ENCODE results near the gene PADI6. TPM values are rescaled to one million over a fixed set of nuclear protein-coding genes. Genes with fewer than 3 reads are reported as not detected.

PADI6 gene
- polyA plus RNA-seq, 2 donors, result not detected

GRCh38 chr1:17427696-17428660, 56.0 kb downstream of the PADI6 start:
- Histone ChIP-seq H3K4me1 (ENCODE audit: control insufficient read depth in 2 of 2, insufficient read depth in 2 of 2, low read length in 1 of 2) (peaks cover 0 to 6% of the 10 kb centered on the region in 2 donors), H3K27me3 (ENCODE audit: control insufficient read depth in 1 of 2, insufficient read depth in 2 of 2, low read length in 2 of 2) (no peaks in the 10 kb centered on the region), H3K9me3 (ENCODE audit: control insufficient read depth in 2 of 2, insufficient read depth in 1 of 2, low read depth in 1 of 2, low read length in 1 of 2) (no peaks in the 10 kb centered on the region), H3K4me3 (ENCODE audit: low read depth in 1 of 2, low read length in 2 of 2) (no peak overlapping the region), H3K36me3 (ENCODE audit: control insufficient read depth in 2 of 2, insufficient read depth in 2 of 2, low read length in 1 of 2) (peaks cover 11 to 36% of the 10 kb centered on the region in 2 donors), H3K27ac (ENCODE audit: low read depth in 2 of 2, low read length in 1 of 2) (no peak overlapping the region)
- WGBS, 2 donors, result 63 to 65% methylated on average over 21 of the region's 21 CpGs

DNA sequence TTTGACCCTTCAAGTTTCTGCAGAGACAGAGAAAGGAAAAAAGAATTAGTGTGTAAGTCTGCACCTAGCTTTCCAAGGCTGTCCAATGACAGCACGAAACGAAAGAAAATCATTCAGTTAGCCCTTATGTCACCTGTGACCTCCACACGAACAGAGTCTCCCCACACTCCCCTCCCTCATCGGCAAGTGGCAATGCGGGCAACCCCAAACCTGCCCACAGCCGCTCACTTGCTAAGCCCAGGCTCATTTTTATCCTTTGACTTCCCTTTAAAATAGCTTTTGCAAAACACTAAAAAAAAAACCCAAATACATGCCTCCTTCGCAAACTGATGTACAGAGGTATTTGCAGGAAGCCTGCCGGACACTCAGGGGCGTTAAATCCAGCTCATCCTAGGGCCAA, 57.2 kb downstream of the PADI6 start:
- Histone ChIP-seq H3K9me3 (ENCODE audit: control insufficient read depth in 2 of 2, insufficient read depth in 1 of 2, low read depth in 1 of 2, low read length in 1 of 2) (no peaks in the 10 kb centered on the region), H3K4me1 (ENCODE audit: control insufficient read depth in 2 of 2, insufficient read depth in 2 of 2, low read length in 1 of 2) (peaks cover 0 to 6% of the 10 kb centered on the region in 2 donors), H3K27ac (ENCODE audit: low read depth in 2 of 2, low read length in 1 of 2) (no peak overlapping the region), H3K27me3 (ENCODE audit: control insufficient read depth in 1 of 2, insufficient read depth in 2 of 2, low read length in 2 of 2) (no peaks in the 10 kb centered on the region), H3K4me3 (ENCODE audit: low read depth in 1 of 2, low read length in 2 of 2) (no peak overlapping the region), H3K36me3 (ENCODE audit: control insufficient read depth in 2 of 2, insufficient read depth in 2 of 2, low read length in 1 of 2) (peaks cover 11 to 28% of the 10 kb centered on the region in 2 donors)
- 69 to 71% methylated on average over 9 of the region's 9 CpGs for WGBS, 2 donors

DNA sequence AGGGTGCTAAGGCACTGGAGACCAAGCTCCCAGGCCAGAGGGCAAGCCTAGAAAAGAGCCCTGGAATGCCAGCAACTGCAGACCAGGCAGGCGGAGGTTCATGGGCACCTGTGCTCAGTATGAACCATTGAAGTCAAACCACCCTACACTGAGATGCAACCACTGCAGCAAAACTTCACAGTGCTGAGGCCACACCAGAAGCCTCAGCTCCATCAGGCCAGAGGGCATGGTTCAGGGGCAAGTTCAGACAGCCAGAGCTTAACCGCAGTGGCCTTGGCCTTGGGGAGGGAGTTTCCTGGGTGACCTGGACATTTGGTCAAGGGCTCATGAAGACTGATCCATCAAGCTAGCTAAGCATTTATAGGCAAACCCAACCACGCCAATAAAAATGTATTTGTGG, 60.4 kb downstream of the PADI6 start:
- H3K4me1 ChIP-seq (ENCODE audit: control insufficient read depth in 2 of 2, insufficient read depth in 2 of 2, low read length in 1 of 2), result peaks cover 0 to 14% of the 10 kb centered on the region in 2 donors
- H3K27me3 ChIP-seq (ENCODE audit: control insufficient read depth in 1 of 2, insufficient read depth in 2 of 2, low read length in 2 of 2), result no peaks in the 10 kb centered on the region
- H3K9me3 ChIP-seq (ENCODE audit: control insufficient read depth in 2 of 2, insufficient read depth in 1 of 2, low read depth in 1 of 2, low read length in 1 of 2), result no peaks in the 10 kb centered on the region
- 85 to 95% methylated on average over 3 of the region's 3 CpGs for WGBS, 2 donors
- H3K4me3 ChIP-seq (ENCODE audit: low read depth in 1 of 2, low read length in 2 of 2), result no peak overlapping the region
- H3K36me3 ChIP-seq (ENCODE audit: control insufficient read depth in 2 of 2, insufficient read depth in 2 of 2, low read length in 1 of 2), result peaks cover 5 to 7% of the 10 kb centered on the region in 2 donors
- H3K27ac ChIP-seq (ENCODE audit: low read depth in 2 of 2, low read length in 1 of 2), result no peak overlapping the region

DNA sequence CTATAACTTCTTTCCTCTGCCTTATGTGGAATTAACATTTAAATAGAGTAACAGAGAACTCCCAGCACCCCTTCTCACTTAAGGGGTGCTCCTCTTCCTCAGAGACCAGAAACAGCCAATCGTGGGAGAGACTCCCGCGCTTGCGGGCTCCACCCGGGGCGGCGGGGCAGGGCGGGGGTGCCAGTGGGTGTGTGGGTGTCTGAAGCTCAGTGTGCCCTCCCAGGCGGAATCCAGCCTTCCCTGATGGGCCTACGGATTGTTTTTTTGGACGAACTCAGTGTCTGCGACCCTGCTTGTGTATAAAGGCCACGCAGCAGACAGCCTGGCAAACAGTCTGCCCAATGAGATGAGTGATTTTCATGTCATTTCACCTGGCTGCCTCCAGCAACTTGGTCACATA, 61.3 kb downstream of the PADI6 start:
- Histone ChIP-seq H3K27me3 (ENCODE audit: control insufficient read depth in 1 of 2, insufficient read depth in 2 of 2, low read length in 2 of 2) (no peaks in the 10 kb centered on the region), H3K9me3 (ENCODE audit: control insufficient read depth in 2 of 2, insufficient read depth in 1 of 2, low read depth in 1 of 2, low read length in 1 of 2) (no peaks in the 10 kb centered on the region), H3K4me3 (ENCODE audit: low read depth in 1 of 2, low read length in 2 of 2) (no peak overlapping the region), H3K4me1 (ENCODE audit: control insufficient read depth in 2 of 2, insufficient read depth in 2 of 2, low read length in 1 of 2) (peaks cover 0 to 10% of the 10 kb centered on the region in 2 donors), H3K36me3 (ENCODE audit: control insufficient read depth in 2 of 2, insufficient read depth in 2 of 2, low read length in 1 of 2) (peaks cover 0 to 3% of the 10 kb centered on the region in 2 donors), H3K27ac (ENCODE audit: low read depth in 2 of 2, low read length in 1 of 2) (no peak overlapping the region)
- 79 to 84% methylated on average over 13 of the region's 13 CpGs for WGBS, 2 donors

GRCh38 chr1:17434016-17434415, 62.0 kb downstream of the PADI6 start:
- H3K36me3 ChIP-seq (ENCODE audit: control insufficient read depth in 2 of 2, insufficient read depth in 2 of 2, low read length in 1 of 2), result peaks cover 0 to 3% of the 10 kb centered on the region in 2 donors
- 73 to 79% methylated on average over 3 of the region's 3 CpGs for WGBS, 2 donors
- H3K4me1 ChIP-seq (ENCODE audit: control insufficient read depth in 2 of 2, insufficient read depth in 2 of 2, low read length in 1 of 2), result peaks cover 0 to 8% of the 10 kb centered on the region in 2 donors
- H3K9me3 ChIP-seq (ENCODE audit: control insufficient read depth in 2 of 2, insufficient read depth in 1 of 2, low read depth in 1 of 2, low read length in 1 of 2), result no peaks in the 10 kb centered on the region
- no peak overlapping the region for H3K4me3 ChIP-seq (ENCODE audit: low read depth in 1 of 2, low read length in 2 of 2)
- no peaks in the 10 kb centered on the region for H3K27me3 ChIP-seq (ENCODE audit: control insufficient read depth in 1 of 2, insufficient read depth in 2 of 2, low read length in 2 of 2)
- no peak overlapping the region for H3K27ac ChIP-seq (ENCODE audit: low read depth in 2 of 2, low read length in 1 of 2)

DNA sequence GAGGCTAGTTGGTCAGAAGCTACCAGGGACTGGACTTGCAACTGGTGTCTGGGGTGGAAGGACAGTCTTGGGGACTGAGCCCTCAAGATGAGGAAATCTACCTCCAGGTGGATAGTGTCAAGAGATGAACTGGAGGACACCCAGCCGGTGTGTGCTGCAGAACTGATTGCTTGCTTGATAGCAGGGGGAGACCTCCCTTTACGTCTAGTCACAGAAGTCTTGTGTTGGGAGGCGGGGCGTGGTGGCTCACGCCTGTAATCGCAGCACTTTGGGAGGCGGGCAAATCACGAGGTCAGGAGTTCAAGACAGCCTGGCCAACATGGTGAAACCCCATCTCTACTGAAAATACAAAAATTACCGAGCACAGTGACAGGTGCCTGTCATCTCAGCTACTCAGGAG, 62.6 kb downstream of the PADI6 start:
- Histone ChIP-seq H3K27me3 (ENCODE audit: control insufficient read depth in 1 of 2, insufficient read depth in 2 of 2, low read length in 2 of 2) (no peaks in the 10 kb centered on the region), H3K27ac (ENCODE audit: low read depth in 2 of 2, low read length in 1 of 2) (no peak overlapping the region), H3K36me3 (ENCODE audit: control insufficient read depth in 2 of 2, insufficient read depth in 2 of 2, low read length in 1 of 2) (peaks cover 0 to 3% of the 10 kb centered on the region in 2 donors), H3K9me3 (ENCODE audit: control insufficient read depth in 2 of 2, insufficient read depth in 1 of 2, low read depth in 1 of 2, low read length in 1 of 2) (no peaks in the 10 kb centered on the region), H3K4me3 (ENCODE audit: low read depth in 1 of 2, low read length in 2 of 2) (no peak overlapping the region), H3K4me1 (ENCODE audit: control insufficient read depth in 2 of 2, insufficient read depth in 2 of 2, low read length in 1 of 2) (peaks cover 0 to 8% of the 10 kb centered on the region in 2 donors)
- 80 to 81% methylated on average over 9 of the region's 9 CpGs for WGBS, 2 donors

GRCh38 chr1:17436380-17437174, 64.6 kb downstream of the PADI6 start:
- Histone ChIP-seq H3K9me3 (ENCODE audit: control insufficient read depth in 2 of 2, insufficient read depth in 1 of 2, low read depth in 1 of 2, low read length in 1 of 2) (no peaks in the 10 kb centered on the region), H3K4me3 (ENCODE audit: low read depth in 1 of 2, low read length in 2 of 2) (peak overlapping the region in 1 of 2 donors; percentile 88), H3K27ac (ENCODE audit: low read depth in 2 of 2, low read length in 1 of 2) (peak overlapping the region in 1 of 2 donors; percentile 33), H3K4me1 (ENCODE audit: control insufficient read depth in 2 of 2, insufficient read depth in 2 of 2, low read length in 1 of 2) (peaks cover 0 to 8% of the 10 kb centered on the region in 2 donors), H3K27me3 (ENCODE audit: control insufficient read depth in 1 of 2, insufficient read depth in 2 of 2, low read length in 2 of 2) (no peaks in the 10 kb centered on the region), H3K36me3 (ENCODE audit: control insufficient read depth in 2 of 2, insufficient read depth in 2 of 2, low read length in 1 of 2) (peaks cover 0 to 3% of the 10 kb centered on the region in 2 donors)
- WGBS, 2 donors, result 45 to 46% methylated on average over 13 of the region's 13 CpGs

DNA sequence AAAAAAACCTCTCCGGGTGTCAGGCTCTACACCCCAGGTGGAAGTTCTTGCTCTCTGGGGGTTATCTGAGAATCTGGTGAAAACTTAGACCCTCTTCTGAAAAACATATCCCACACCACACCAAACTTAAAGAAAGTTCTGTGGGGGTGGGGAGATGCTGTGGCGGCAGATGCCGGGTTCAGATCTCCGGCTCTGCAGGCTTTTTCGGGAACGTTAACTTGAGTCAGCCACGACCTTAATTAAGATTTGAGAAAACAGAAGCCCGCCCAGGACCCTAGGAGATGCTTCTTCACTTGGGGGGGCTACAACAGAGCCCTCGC, 65.2 kb downstream of the PADI6 start:
- 1 to 10% methylated on average over 9 of the region's 9 CpGs for WGBS, 2 donors
- H3K4me3 ChIP-seq (ENCODE audit: low read depth in 1 of 2, low read length in 2 of 2), result peak overlapping the region; percentile 78 to 88
- H3K9me3 ChIP-seq (ENCODE audit: control insufficient read depth in 2 of 2, insufficient read depth in 1 of 2, low read depth in 1 of 2, low read length in 1 of 2), result no peaks in the 10 kb centered on the region
- H3K4me1 ChIP-seq (ENCODE audit: control insufficient read depth in 2 of 2, insufficient read depth in 2 of 2, low read length in 1 of 2), result peaks cover 0 to 8% of the 10 kb centered on the region in 2 donors
- H3K27ac ChIP-seq (ENCODE audit: low read depth in 2 of 2, low read length in 1 of 2), result peak overlapping the region; percentile 78 to 89
- H3K36me3 ChIP-seq (ENCODE audit: control insufficient read depth in 2 of 2, insufficient read depth in 2 of 2, low read length in 1 of 2), result peaks cover 0 to 3% of the 10 kb centered on the region in 2 donors
- no peaks in the 10 kb centered on the region for H3K27me3 ChIP-seq (ENCODE audit: control insufficient read depth in 1 of 2, insufficient read depth in 2 of 2, low read length in 2 of 2)

DNA sequence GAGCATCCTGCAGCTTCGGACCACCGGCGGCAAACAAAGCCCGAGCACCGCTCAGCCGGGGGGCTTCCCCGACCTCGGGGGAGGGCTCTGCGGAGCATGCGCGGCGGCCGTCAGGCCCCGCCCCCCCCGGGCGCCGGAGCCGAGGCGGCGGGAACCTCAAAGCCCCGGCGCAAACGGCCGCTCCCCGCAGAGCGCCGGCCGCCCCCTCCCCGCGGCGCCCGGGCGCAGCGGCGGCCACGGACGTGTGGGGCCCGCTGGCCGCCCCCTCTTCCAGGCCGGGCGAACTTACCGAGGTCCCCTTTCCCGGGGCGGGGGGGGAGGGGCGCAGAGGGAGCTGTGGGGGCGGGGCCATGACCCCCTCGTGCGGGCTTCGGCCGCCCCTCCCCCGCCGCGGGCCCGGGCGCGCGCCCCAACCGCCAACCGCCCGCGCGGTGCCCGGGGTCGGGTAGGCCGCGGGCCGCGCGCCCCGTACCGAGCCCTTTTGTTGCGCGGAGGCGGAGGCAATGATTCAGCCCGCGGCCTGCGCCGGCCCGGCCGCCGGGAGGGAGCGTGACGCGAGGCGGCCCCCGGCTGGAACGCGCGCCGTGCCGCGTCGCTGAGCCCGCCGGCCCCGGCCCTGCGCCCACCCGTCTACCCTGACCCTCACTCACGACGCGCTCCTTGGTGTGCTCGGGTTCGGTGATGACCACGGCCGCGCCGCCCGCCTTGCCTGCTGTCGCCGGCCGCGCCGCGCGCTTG, 65.8 kb downstream of the PADI6 start:
- no peaks in the 10 kb centered on the region for H3K27me3 ChIP-seq (ENCODE audit: control insufficient read depth in 1 of 2, insufficient read depth in 2 of 2, low read length in 2 of 2)
- H3K4me3 ChIP-seq (ENCODE audit: low read depth in 1 of 2, low read length in 2 of 2), result peak overlapping the region; percentile 78 to 88
- 0% methylated on average over 44 to 115 of the region's 115 CpGs for WGBS, 2 donors
- peak overlapping the region; percentile 78 to 89 for H3K27ac ChIP-seq (ENCODE audit: low read depth in 2 of 2, low read length in 1 of 2)
- H3K9me3 ChIP-seq (ENCODE audit: control insufficient read depth in 2 of 2, insufficient read depth in 1 of 2, low read depth in 1 of 2, low read length in 1 of 2), result no peaks in the 10 kb centered on the region
- peaks cover 0 to 3% of the 10 kb centered on the region in 2 donors for H3K36me3 ChIP-seq (ENCODE audit: control insufficient read depth in 2 of 2, insufficient read depth in 2 of 2, low read length in 1 of 2)
- H3K4me1 ChIP-seq (ENCODE audit: control insufficient read depth in 2 of 2, insufficient read depth in 2 of 2, low read length in 1 of 2), result peaks cover 0 to 8% of the 10 kb centered on the region in 2 donors

All from esophagus (tissue), 2 donors.